NCI-H1436 (cell line): ENCODE data around the gene HNRNPL.
"Not testable (repeated sequence)": the region's sequence is repeated elsewhere in the genome, so short reads cannot be mapped to it uniquely, and the experiment has no call there.

Experiments used
- DNase-seq: peaks from one replicate; lab custom pipeline; 2025; lab: John Stamatoyannopoulos, UW

HNRNPL gene

GRCh38 chr19:38849860-38850435 lies at the start of gene HNRNPL:
TSS of gene HNRNPL (minus strand) at chr19:38849986. CDS start at chr19:38849966, 20 bp downstream.
- peak; percentile 100 for DNase-seq

- no peak for DNase-seq
Observed at GRCh38 chr19:38898788-38899446, 49.1 kb upstream of the HNRNPL start.

GRCh38 chr19:38894968-38895367 lies 45.2 kb upstream of the HNRNPL start:
- no peak for DNase-seq

GRCh38 chr19:38893341-38893771 lies 43.6 kb upstream of the HNRNPL start:
- DNase-seq = no peak

GRCh38 chr19:38892841-38893240 lies 43.1 kb upstream of the HNRNPL start:
- DNase-seq = no peak

- DNase-seq = no peak
Observed at GRCh38 chr19:38891771-38892170, 42.0 kb upstream of the HNRNPL start.

- DNase-seq = no peak
Observed at GRCh38 chr19:38890686-38891085, 40.9 kb upstream of the HNRNPL start.

- no peak for DNase-seq
Observed at GRCh38 chr19:38889803-38890202, 40.0 kb upstream of the HNRNPL start.

- DNase-seq = no peak
Observed at GRCh38 chr19:38888876-38889275, 39.1 kb upstream of the HNRNPL start.

GRCh38 chr19:38884691-38885090 lies 34.9 kb upstream of the HNRNPL start:
- not testable (repeated sequence) for DNase-seq

GRCh38 chr19:38883286-38883685 lies 33.5 kb upstream of the HNRNPL start:
- no peak for DNase-seq

GRCh38 chr19:38880882-38881609 lies 31.3 kb upstream of the HNRNPL start:
- DNase-seq = no peak

- no peak for DNase-seq
Observed at GRCh38 chr19:38880076-38880881, 30.5 kb upstream of the HNRNPL start.

GRCh38 chr19:38879400-38879751 lies 29.6 kb upstream of the HNRNPL start:
- no peak for DNase-seq

- DNase-seq = no peak
Observed at GRCh38 chr19:38878575-38879399, 29.0 kb upstream of the HNRNPL start.

- DNase-seq = peak; percentile 63
Observed at GRCh38 chr19:38877781-38878574, 28.2 kb upstream of the HNRNPL start, which contains the start of gene RINL. TSS of gene RINL (minus strand) at chr19:38878275. CDS start at chr19:38876742, 1,533 bp downstream.

- DNase-seq = no peak
Observed at GRCh38 chr19:38875656-38876395, 26.0 kb upstream of the HNRNPL start.

- DNase-seq = not testable (repeated sequence)
Observed at GRCh38 chr19:38873400-38873799, 23.6 kb upstream of the HNRNPL start.

- no peak for DNase-seq
Observed at GRCh38 chr19:38870612-38871011, 20.8 kb upstream of the HNRNPL start.
